ENCODE data around the gene TTLL11.
"Not testable (repeated sequence)": the region's sequence is repeated elsewhere in the genome, so short reads cannot be mapped to it uniquely, and the experiment has no call there.

The TTLL11 gene

GRCh38 chr9:121896545-121896943 is 196.6 kb downstream of the TTLL11 start:
- DNase-seq: no peak

DNA sequence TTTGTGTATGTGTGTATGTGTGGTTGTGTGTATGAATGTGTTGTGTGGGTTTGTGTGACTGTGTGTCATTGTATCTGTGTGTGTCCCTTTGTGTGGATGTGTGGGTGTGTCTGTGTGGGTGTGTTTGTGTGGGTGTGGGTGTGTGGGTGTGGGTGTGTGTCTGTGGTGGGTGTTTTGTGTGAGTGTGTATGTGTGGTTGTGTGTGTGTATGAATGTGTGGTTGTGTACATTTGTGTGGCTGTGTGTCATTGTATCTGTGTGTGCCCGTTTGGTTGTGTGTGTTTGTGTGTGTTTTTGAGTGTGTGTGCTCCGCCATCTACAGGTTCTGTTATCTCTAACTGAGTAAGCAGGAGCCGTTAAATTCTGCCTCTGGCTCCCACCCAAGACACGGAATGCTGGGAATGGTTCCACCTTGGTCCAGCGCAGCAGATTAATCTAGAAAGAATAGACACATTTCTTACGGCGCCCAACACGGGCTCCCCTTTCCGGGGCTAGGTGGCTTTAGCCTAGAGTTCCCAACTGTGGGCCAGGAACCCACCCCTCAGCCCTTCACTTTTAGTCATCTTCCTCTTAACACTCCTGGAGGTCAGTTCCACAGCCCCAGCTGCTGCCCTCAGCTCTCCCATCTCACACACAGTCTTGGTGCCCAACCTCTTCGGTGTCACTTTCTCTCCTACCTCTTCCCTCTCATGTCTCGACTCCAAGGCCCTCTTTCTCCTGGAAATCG is 197.1 kb downstream of the TTLL11 start:
- DNase-seq: no peak

DNA sequence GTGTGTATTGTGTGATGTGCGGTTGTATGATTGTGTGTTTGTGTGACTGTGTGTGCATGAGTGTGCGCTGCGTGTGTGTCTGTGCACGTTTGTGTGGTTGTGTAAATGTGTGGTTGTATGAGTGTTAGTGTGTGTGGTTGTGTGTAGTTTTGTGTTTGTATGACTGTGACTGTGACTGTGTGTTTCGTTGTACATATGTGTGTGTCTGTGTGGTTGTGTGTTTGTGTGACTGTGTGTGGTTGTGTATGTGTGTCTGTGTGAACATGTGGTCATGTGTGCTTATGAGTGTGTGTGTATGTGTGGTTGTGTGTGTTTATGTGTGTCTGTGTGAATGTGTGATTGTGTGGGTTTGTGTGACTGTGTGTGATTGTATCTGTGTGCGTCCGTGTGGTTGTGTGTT is 197.8 kb downstream of the TTLL11 start:
- no peak for DNase-seq

- DNase-seq: not testable (repeated sequence)
Observed at GRCh38 chr9:121894380-121894779, 198.7 kb downstream of the TTLL11 start.

DNA sequence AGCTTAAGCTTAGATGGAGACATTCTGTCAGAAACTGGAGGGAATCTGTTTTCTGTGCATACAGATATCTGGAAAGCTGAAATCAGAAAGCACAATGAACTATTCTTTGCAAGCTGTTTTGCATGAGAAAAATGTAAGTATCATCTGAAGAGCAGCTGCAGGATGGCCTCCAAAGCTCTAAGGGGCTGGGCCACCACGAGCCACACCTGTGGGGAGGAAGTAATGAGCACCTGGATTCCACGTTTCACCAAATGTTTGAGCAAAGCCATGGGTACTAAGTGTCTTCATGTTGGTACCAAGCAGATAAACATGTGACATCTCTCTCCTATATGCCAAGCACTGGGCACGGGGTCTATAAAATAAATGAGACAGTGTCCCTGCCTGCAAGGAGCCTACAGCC is 199.3 kb downstream of the TTLL11 start:
- DNase-seq: no peak

DNA sequence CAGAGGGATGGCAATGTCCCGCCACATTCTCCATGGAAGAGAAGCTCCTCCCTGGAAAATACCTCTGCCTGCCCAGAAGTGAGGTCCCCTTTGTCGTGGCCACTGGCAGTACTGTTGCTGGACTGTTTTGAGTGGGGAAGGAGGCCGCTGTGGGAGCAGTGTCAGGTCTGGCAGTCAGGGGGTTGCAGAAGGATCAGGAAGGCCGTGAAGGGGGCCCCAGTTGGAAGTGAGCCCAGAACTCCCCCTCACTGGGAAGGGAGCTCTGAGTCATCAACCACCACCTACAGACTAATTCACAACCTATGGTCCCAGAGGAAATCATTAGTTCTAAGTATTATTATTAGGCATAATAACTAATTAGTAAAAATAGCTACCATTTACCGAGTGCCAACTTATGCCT is 200.4 kb downstream of the TTLL11 start:
- DNase-seq: no peak

DNA sequence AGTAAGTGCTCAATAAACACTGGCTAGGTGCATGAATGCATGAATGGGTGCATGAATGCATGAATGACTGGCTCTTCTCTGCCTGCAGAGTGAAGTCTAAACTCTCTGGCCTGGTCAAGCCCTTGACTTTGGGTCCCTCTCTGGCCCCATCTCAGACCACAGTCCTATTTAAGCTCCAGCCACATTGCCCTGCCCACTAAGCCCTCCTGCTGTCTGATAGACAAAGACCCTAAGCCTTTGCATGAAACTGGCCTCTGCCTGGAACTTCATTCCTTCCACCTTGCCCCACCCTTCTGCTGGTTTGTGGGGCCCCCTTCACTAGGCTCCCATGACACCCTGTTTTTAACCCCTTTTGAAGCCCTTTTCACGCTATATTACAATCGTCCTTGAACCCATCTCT is 202.4 kb downstream of the TTLL11 start:
- no peak for DNase-seq

DNA sequence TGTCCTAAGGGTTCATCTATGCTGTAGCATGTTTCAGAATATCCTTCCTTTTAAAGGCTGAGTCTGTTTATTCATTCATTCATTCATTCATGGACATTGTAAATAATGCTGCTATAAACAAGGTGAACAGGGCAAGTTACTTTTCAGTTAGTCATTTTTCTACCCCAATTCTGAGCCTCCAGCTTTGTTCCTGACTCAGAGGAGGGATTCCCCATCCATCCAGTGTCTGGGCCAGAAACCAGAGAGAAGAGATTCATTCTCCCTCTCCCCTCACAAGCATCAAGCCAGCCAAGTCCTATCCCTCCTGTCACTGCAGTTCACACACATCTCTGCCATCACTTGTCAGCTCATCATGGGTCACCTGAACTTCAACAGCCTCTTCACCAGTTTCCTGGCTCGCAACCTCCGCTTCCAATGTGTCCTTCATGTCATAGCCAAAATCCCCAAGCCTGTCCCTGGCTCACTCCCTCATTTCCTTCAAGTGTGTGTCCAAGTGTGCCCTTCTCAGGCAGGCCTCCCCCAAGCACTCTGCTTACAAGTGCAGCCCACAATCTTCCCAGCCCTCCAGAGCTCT is 203.0 kb downstream of the TTLL11 start:
- no peak for DNase-seq

GRCh38 chr9:121888438-121888775 is 204.7 kb downstream of the TTLL11 start:
- DNase-seq: no peak

- DNase-seq: no peak
Observed at GRCh38 chr9:121887553-121888437, 205.3 kb downstream of the TTLL11 start.

DNA sequence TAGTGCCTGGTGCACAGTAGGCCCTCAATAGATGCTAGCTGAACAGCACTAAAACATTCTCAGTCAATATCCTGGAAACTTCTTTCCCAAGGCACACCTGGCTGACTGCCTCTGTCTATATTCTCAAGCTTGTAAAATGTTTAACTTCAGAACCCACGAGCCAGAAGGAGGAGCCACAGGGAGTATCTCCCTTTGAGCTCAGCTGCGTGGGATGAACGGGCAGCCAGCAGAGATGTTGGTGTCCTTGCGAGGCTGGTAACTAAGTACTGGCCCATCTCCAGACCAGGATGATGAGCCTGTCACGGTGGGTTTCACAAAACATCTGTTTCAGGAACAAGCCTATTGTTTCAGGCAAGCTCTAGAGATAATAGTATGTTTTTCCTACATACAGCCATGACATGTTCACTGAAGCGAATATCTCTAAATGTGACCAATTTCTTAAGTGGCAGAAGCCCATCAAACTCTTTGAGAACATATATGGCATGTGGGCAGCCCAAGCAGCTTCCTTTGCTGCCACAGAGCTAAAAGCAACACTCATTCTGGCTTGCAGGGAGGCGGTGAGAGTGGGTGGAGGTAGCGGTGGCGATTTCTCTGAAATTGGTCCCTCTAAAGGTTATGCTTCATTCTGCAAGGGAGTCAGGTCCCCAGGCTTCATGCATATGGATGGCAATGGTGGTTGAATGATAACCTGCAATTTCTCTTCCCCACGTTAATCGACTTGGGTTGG is 206.2 kb downstream of the TTLL11 start:
- no peak for DNase-seq

GRCh38 chr9:121885345-121885901 is 207.7 kb downstream of the TTLL11 start:
- no peak for DNase-seq

DNA sequence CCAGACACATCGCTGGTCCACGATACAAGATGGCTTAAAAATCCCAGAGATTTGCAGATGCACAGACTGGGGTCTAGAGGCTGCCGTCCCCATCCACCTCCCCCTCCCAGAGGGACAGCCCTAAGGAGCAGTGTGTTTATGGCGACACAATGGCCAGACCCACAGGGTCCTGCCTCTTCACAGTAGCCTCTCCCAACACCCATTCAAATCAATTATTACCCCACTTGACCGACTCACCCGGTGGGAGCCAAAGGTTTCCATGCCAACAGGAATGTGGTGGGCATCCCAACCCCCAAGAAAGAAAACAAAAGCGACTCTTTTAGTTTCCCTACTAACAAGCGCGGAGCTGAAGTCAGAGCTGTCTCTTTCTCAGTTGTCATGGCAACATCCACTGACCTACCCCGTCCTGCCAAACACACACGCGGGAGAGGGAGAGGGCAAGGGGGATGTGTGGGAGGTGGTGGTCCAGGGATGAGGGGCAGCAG is 209.0 kb downstream of the TTLL11 start:
- DNase-seq: no peak

GRCh38 chr9:121883281-121884056 is 209.6 kb downstream of the TTLL11 start:
- no peak for DNase-seq

DNA sequence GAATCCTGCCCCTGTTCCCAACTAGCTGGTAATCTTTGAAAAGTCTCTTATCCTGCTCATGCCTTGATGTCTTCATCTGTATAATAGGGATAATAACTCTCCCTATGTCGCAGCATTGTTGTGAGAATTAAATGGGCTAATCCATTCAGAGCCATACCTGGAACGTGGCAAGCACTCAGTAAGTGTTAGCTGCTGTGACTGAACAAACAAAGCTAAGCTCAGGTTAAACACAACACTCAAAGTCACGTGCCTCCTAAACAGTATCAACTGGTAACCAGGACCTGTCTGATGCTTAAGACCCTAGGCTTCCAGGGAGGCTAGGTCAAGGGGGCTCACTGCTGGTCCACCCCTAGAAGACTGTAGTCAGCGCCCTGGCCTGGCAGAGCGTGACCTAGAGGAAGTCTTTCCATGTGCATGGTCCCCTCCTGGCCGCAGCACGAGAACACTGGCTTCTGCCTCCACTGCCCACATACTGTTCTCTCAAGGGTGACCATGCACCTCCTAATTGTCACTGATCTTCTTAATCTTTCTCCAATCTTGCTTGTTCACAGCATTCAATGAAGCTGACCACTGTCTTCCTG is 211.1 kb downstream of the TTLL11 start:
- no peak for DNase-seq

DNA sequence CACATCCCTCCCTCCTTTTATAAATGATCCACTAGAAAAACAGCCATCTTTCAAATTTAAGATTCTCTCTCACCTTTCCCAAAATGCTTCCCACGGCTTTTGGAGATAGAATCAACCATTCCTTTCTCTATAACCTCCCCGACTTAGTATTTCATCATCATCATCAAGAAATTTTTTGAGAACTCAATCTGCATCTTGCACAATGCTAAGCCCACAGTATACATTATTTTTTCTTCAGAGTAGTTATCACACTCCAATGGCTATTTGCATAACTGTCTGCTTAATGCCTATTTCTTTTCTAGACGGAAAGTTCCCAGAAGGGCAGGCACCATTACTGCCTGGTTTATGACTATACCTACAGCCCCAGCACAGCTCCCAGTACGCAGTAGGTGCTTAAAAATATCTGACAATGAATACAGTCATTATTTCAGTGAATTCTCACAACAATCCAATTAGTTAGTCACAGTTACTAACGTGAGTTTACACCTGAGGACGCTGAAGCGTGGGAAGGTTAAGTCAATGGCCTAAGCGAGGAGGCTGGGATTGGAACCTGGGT is 212.7 kb downstream of the TTLL11 start:
- DNase-seq: no peak

DNA sequence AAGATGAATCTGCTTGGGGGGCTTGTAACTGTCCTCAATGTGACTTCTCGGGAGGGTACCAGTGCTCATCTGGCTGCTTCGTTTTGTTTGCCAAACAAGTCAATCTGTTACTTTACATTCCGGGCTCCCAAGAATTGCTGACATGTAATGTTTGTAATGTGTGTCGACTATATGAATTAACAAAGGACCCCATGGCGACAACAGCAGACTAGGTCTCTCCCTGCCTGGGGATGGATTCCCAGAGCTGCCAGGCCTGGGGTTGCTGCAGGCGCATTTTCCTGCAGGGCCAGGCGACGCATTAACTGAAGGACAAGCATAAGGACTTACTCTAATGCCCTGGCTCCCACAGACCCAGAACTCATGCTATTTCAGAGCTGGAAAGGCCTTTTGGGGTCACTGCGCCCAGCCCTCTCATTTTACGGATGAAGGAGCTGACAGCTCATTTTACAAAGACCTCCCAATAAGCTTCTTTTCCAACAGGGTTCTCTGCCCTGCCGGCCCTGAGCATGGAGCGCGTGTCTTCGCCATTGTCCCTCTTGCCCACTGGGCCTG is 214.8 kb downstream of the TTLL11 start:
- DNase-seq: no peak

GRCh38 chr9:121876658-121877271 is 216.3 kb downstream of the TTLL11 start:
- DNase-seq: no peak

GRCh38 chr9:121876255-121876654 is 216.9 kb downstream of the TTLL11 start:
- no peak for DNase-seq

DNA sequence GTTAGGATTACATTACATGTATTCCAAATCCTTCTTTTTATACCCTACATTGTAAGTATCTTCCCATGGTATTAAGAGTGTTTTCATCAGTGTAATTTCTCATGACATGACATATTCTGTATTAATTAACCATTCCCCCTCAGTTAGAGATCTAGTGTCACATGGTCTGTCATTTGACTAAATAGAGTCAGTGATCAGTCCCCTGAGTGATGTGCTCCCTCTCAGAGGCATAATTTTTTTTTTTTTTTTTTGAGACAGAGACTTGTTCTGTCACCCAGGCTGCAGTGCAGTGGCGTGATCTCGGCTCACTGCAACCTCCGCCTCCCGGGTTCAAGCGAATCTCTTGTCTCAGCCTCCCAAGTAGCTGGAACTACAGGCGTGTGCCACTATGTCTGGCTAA is 218.6 kb downstream of the TTLL11 start:
- DNase-seq: no peak

All from CD4-positive, alpha-beta T cell treated with Interferon alpha-2 for 1 hour (primary cell).